SK-N-SH treated with all-trans-retinoic acid at 6 μM for 48 hours (cell line): ENCODE results near the gene PHLDB1.
A peak's percentile ranks its signal among the peaks of the same experiment; 100 is the strongest.

ENCODE experiments used
- ATAC-seq: fragments of 200-7000 bp; cut with Tn5 transposase; 3 replicates; pipeline ENCODE4 v1.9.1; 2020; ENCODE audit warnings: mild to moderate bottlenecking, moderate library complexity
- ARNTL ChIP-seq: fragments of 450-650 bp; formaldehyde crosslinking; IDR thresholded peaks from 2 replicates; pipeline ENCODE4 v1.5.0; 2020; ENCODE audit warnings: low read depth, mild to moderate bottlenecking, moderate library complexity, borderline replicate concordance
- BACH2 ChIP-seq: fragments of 250-450 bp; sonication (Bioruptor Pico); IDR thresholded peaks from 2 replicates; pipeline ENCODE4 v1.9.0; 2021; ENCODE audit warnings: mild to moderate bottlenecking, borderline replicate concordance
- CSRNP3 ChIP-seq: fragments of 250-450 bp; sonication (Bioruptor Pico); IDR thresholded peaks from 2 replicates; pipeline ENCODE4 v1.5.1; 2021; ENCODE audit warnings: mild to moderate bottlenecking, moderate library complexity
- ESRRG ChIP-seq: fragments of 250-450 bp; sonication (Bioruptor Pico); IDR thresholded peaks from 2 replicates; pipeline ENCODE4 v1.6.1; 2021; ENCODE audit warnings: mild to moderate bottlenecking
- GLIS3 ChIP-seq: fragments of 250-450 bp; sonication (Bioruptor Pico); IDR thresholded peaks from 2 replicates; pipeline ENCODE4 v1.5.0; 2020; ENCODE audit warnings: mild to moderate bottlenecking, moderate library complexity
- ISL1 ChIP-seq: fragments of 250-450 bp; sonication (Bioruptor Pico); IDR thresholded peaks from 2 replicates; pipeline ENCODE4 v2.1.2; 2022; ENCODE audit warnings: mild to moderate bottlenecking, moderate library complexity
- OSR1 ChIP-seq: fragments of 250-450 bp; sonication (Bioruptor Pico); IDR thresholded peaks from 2 replicates; pipeline ENCODE4 v1.8.0; 2022; ENCODE audit warnings: moderate library complexity, mild to moderate bottlenecking, inconsistent platforms
- PATZ1 ChIP-seq: fragments of 250-450 bp; sonication (Bioruptor Pico); IDR thresholded peaks from 2 replicates; pipeline ENCODE4 v1.8.0; 2020; ENCODE audit warnings: mild to moderate bottlenecking, moderate library complexity, borderline replicate concordance
- PPARA ChIP-seq: fragments of 250-450 bp; sonication (Bioruptor Pico); IDR thresholded peaks from 2 replicates; pipeline ENCODE4 v1.5.0; 2020; ENCODE audit warnings: mild to moderate bottlenecking, borderline replicate concordance
- RARB ChIP-seq: fragments of 250-450 bp; sonication (Bioruptor Pico); IDR thresholded peaks from 2 replicates; pipeline ENCODE4 v1.8.0; 2021; ENCODE audit warnings: mild to moderate bottlenecking, moderate library complexity
- SNAI2 ChIP-seq: fragments of 250-450 bp; sonication (Bioruptor Pico); IDR thresholded peaks from 2 replicates; pipeline ENCODE4 v1.5.0; 2020; ENCODE audit warnings: mild to moderate bottlenecking, moderate library complexity
- TCF4 ChIP-seq: fragments of 250-450 bp; sonication (Bioruptor Pico); IDR thresholded peaks from 2 replicates; pipeline ENCODE4 v1.8.0; 2021; ENCODE audit warnings: mild to moderate bottlenecking, moderate library complexity, borderline replicate concordance
- TOX ChIP-seq: fragments of 250-450 bp; sonication (Bioruptor Pico); IDR thresholded peaks from 2 replicates; pipeline ENCODE4 v1.8.0; 2021; ENCODE audit warnings: mild to moderate bottlenecking, moderate library complexity, borderline replicate concordance
- ZC3H10 ChIP-seq: fragments of 250-450 bp; sonication (Bioruptor Pico); IDR thresholded peaks from 2 replicates; pipeline ENCODE4 v1.5.1; 2021; ENCODE audit warnings: mild to moderate bottlenecking, moderate library complexity
- ZFP3 ChIP-seq: fragments of 250-450 bp; sonication (Bioruptor Pico); IDR thresholded peaks from 2 replicates; pipeline ENCODE4 v1.5.0; 2020; ENCODE audit warnings: mild to moderate bottlenecking, moderate library complexity
- ZFP30 ChIP-seq: fragments of 450-650 bp; formaldehyde crosslinking; IDR thresholded peaks from 2 replicates; pipeline ENCODE4 v1.5.0; 2022; ENCODE audit warnings: mild to moderate bottlenecking, moderate library complexity
- ZNF565 ChIP-seq: fragments of 450-650 bp; formaldehyde crosslinking; conservative IDR thresholded peaks from 2 replicates; pipeline ENCODE4 v1.5.0; 2020; ENCODE audit warnings: low read depth, mild to moderate bottlenecking, moderate library complexity
- ZNF70 ChIP-seq: fragments of 450-650 bp; formaldehyde crosslinking; IDR thresholded peaks from 2 replicates; pipeline ENCODE4 v1.5.0; 2020; ENCODE audit warnings: mild to moderate bottlenecking, moderate library complexity
- ZNF8 ChIP-seq: fragments of 450-650 bp; formaldehyde crosslinking; IDR thresholded peaks from 2 replicates; pipeline ENCODE4 v1.5.0; 2020; ENCODE audit warnings: mild to moderate bottlenecking, moderate library complexity
- TF ChIP-seq, protein P1 (sequence below): fragments of 250-450 bp; sonication (Bioruptor Pico); IDR thresholded peaks from 2 replicates; pipeline ENCODE4 v1.8.0; 2021; ENCODE audit warnings: low read depth, mild to moderate bottlenecking, moderate library complexity, borderline replicate concordance
- TF ChIP-seq, protein P2 (sequence below): fragments of 250-450 bp; sonication (Bioruptor Pico); IDR thresholded peaks from 2 replicates; pipeline ENCODE4 v1.5.0; 2020; ENCODE audit warnings: mild to moderate bottlenecking, moderate library complexity

The PHLDB1 gene

DNA sequence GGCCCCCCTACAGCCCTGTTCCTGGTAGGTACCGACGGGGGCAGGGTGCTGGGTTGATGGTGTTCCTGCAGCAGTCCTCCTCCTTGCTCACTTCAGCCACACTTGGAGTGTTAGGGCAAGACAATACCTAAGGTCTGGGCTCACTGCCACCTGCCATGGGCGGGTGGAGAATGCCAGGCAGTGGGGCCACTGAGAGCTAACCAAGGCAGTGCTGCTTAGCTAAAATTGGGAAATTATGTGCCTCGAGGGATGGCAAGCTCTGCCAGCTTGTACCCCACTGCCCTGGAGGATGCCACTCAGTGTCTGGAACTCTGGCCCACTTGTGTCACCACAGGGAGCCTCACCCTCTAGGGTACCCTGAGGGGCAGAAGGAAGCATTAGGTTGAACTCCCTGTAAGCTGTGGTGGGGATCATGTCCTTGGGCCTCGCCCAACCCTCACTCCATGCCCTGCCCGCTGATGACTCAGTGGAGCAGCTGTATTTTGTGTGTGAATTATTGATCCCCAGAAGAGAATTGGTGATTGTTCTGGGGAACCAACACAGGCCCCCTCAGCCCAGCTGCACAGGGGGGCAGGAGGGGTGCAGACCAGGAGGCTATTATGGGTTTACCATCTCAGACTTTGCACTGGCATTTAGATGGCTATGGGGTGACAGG, 17.7 kb downstream of the PHLDB1 start (continued):
- TF ChIP-seq CSRNP3 (CRISPR knock-in tag) (no peak), ZC3H10 (CRISPR knock-in tag) (no peak), RARB (CRISPR knock-in tag) (no peak), OSR1 (CRISPR knock-in tag) (no peak), ZNF8 (CRISPR knock-in tag) (no peak)
- TF ChIP-seq, protein P1, sequence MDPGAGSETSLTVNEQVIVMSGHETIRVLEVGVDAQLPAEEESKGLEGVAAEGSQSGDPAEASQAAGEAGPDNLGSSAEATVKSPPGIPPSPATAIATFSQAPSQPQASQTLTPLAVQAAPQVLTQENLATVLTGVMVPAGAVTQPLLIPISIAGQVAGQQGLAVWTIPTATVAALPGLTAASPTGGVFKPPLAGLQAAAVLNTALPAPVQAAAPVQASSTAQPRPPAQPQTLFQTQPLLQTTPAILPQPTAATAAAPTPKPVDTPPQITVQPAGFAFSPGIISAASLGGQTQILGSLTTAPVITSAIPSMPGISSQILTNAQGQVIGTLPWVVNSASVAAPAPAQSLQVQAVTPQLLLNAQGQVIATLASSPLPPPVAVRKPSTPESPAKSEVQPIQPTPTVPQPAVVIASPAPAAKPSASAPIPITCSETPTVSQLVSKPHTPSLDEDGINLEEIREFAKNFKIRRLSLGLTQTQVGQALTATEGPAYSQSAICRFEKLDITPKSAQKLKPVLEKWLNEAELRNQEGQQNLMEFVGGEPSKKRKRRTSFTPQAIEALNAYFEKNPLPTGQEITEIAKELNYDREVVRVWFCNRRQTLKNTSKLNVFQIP (CRISPR knock-in tag) = no peak

DNA sequence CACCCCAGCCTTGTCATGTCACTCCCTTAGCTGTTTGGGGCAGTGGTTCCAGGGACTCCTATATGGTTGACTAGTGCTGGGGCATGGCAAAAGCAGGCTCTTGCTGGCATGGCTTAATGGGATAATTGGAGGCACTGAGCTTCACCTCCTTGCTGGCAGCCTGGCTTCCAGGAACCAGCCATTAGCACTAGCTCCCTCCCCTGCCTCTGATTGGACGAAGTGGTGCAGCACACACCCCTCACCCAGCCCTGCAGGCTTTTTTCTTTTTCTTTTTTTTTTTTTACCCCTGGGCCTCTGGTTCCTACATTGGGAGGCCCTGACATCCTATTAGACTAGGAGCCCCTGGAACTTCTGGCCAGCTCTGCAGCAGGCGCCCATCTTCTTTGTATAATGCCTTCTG, 18.6 kb downstream of the PHLDB1 start:
- TF ChIP-seq ZNF70 (CRISPR knock-in tag) (peak; percentile 95), OSR1 (CRISPR knock-in tag) (no peak)
- ATAC-seq = no peak

GRCh38 chr11:118627566-118627965, 20.2 kb downstream of the PHLDB1 start:
- no peak for ATAC-seq

GRCh38 chr11:118628031-118628430, 20.6 kb downstream of the PHLDB1 start:
- ATAC-seq = no peak
- TF ChIP-seq TCF4 (CRISPR knock-in tag) (no peak), ARNTL (CRISPR knock-in tag) (no peak), OSR1 (CRISPR knock-in tag) (no peak), PATZ1 (CRISPR knock-in tag) (no peak), RARB (CRISPR knock-in tag) (no peak)

More at GRCh38 chr11:118627566-118627965, 20.2 kb downstream of the PHLDB1 start:
- no peak for TF ChIP-seq ZNF70 (CRISPR knock-in tag)
- no peak for TF ChIP-seq OSR1 (CRISPR knock-in tag)
- TF ChIP-seq ZFP30 (CRISPR knock-in tag) = no peak
- TF ChIP-seq SNAI2 (CRISPR knock-in tag) = no peak
- TF ChIP-seq ZNF565 = no peak
- TF ChIP-seq ESRRG (CRISPR knock-in tag) = no peak
- no peak for TF ChIP-seq PPARA (CRISPR knock-in tag)
- no peak for TF ChIP-seq CSRNP3 (CRISPR knock-in tag)
- TF ChIP-seq ISL1 = no peak
- TF ChIP-seq RARB (CRISPR knock-in tag) = no peak
- TF ChIP-seq ZC3H10 (CRISPR knock-in tag) = no peak
- TF ChIP-seq ZFP3 (CRISPR knock-in tag) = no peak
- no peak for TF ChIP-seq TCF4 (CRISPR knock-in tag)
- no peak for TF ChIP-seq ZNF8 (CRISPR knock-in tag)
- TF ChIP-seq BACH2 (CRISPR knock-in tag) = no peak

DNA sequence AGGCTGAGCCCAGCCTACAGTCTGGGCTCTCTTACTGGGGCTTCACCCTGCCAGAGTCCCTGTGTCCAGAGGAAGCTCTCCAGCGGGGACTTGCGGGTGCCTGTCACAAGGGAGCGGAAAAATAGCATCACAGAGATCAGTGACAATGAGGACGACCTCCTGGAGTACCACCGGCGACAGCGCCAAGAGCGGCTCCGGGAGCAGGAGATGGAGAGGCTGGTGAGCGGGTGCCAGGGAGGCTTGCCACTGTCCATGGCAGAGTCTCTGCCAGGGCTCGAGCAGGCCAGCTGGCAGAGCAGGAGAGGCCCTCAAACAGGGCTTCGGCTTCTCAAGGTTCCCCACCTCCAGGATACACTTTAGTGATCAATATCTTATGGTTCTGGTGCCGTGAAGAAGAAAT, 21.0 kb downstream of the PHLDB1 start:
- no peak for ATAC-seq
- TF ChIP-seq ESRRG (CRISPR knock-in tag) (no peak), ZFP30 (CRISPR knock-in tag) (no peak), ZC3H10 (CRISPR knock-in tag) (no peak), PPARA (CRISPR knock-in tag) (no peak), TCF4 (CRISPR knock-in tag) (no peak), ZNF8 (CRISPR knock-in tag) (no peak), BACH2 (CRISPR knock-in tag) (no peak), TOX (CRISPR knock-in tag) (no peak), ZNF565 (no peak), GLIS3 (no peak), CSRNP3 (CRISPR knock-in tag) (no peak), OSR1 (CRISPR knock-in tag) (no peak), ZFP3 (CRISPR knock-in tag) (no peak)
- TF ChIP-seq, protein P2, sequence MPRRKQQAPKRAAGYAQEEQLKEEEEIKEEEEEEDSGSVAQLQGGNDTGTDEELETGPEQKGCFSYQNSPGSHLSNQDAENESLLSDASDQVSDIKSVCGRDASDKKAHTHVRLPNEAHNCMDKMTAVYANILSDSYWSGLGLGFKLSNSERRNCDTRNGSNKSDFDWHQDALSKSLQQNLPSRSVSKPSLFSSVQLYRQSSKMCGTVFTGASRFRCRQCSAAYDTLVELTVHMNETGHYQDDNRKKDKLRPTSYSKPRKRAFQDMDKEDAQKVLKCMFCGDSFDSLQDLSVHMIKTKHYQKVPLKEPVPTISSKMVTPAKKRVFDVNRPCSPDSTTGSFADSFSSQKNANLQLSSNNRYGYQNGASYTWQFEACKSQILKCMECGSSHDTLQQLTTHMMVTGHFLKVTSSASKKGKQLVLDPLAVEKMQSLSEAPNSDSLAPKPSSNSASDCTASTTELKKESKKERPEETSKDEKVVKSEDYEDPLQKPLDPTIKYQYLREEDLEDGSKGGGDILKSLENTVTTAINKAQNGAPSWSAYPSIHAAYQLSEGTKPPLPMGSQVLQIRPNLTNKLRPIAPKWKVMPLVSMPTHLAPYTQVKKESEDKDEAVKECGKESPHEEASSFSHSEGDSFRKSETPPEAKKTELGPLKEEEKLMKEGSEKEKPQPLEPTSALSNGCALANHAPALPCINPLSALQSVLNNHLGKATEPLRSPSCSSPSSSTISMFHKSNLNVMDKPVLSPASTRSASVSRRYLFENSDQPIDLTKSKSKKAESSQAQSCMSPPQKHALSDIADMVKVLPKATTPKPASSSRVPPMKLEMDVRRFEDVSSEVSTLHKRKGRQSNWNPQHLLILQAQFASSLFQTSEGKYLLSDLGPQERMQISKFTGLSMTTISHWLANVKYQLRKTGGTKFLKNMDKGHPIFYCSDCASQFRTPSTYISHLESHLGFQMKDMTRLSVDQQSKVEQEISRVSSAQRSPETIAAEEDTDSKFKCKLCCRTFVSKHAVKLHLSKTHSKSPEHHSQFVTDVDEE = no peak
